ENCODE results near the gene ZBED5. TPM values are rescaled to one million over a fixed set of nuclear protein-coding genes. Genes with fewer than 3 reads are reported as not detected.

The ZBED5 gene
- total and polyA plus RNA-seq, 2 of the 4 experiments (the other 2 are of a cell fraction): 28.2 to 30.8 TPM

GRCh38 chr11:10844356-10844755 lies 13.5 kb downstream of the ZBED5 start:
- Histone ChIP-seq H3K4ac (ENCODE audit: low read depth, low read length) (no peak overlapping the region), H3K27ac (ENCODE audit: insufficient read depth, low read length) (no peak overlapping the region), H2BK20ac (ENCODE audit: low read depth, low read length) (no peak overlapping the region), H4K5ac (ENCODE audit: low read depth, low read length) (no peak overlapping the region), H3K27me3 (ENCODE audit: control insufficient read depth, insufficient read depth, low read length) (no peaks in the 10 kb centered on the region), H2BK120ac (ENCODE audit: low read depth, low read length) (no peak overlapping the region), H3K4me2 (ENCODE audit: low read depth, low read length) (peak overlapping the region; percentile 40; the same call in 1 of the 2 replicates), H3K36me3 (ENCODE audit: control insufficient read depth, insufficient read depth, low read length) (no peaks in the 10 kb centered on the region), H3K79me1 (ENCODE audit: low read depth in 1 of 2, low read length in 2 of 2) (peaks cover 0 to 9% of the 10 kb centered on the region in 2 experiments; a peak in 1 of 4 replicates), H4K91ac (ENCODE audit: insufficient read depth, low read depth, low read length) (no peak overlapping the region), H2BK15ac (ENCODE audit: low read depth, low read length) (no peak overlapping the region), H3K14ac (replicated peaks; ENCODE audit: low read depth, low read length) (no peak overlapping the region), H3K4me1 (ENCODE audit: control insufficient read depth, insufficient read depth, low read length) (peaks cover 2% of the 10 kb centered on the region; the same call in 1 of the 2 replicates), H3K23ac (ENCODE audit: low read depth, low read length) (no peak overlapping the region), H2AFZ (replicated peaks; ENCODE audit: low read length, poor library complexity) (no peak overlapping the region), H2AK5ac (ENCODE audit: low read depth, low read length) (no peak overlapping the region), H4K20me1 (ENCODE audit: insufficient read depth, low read length) (no peaks in the 10 kb centered on the region), H3K9me1 (ENCODE audit: insufficient read depth, low read length) (peaks cover 7% of the 10 kb centered on the region), H3K9ac (ENCODE audit: low read depth, low read length) (no peak overlapping the region), H2AK9ac (replicated peaks; ENCODE audit: low read depth, low read length, poor library complexity) (no peak overlapping the region), H2BK5ac (ENCODE audit: low read depth, low read length, poor library complexity, severe bottlenecking) (no peak overlapping the region), H3K4me3 (ENCODE audit: insufficient read depth, low read depth, low read length) (no peak overlapping the region), H3K18ac (ENCODE audit: low read depth, low read length) (no peak overlapping the region), H3K9me3 (ENCODE audit: control insufficient read depth, insufficient read depth, low read length) (no peaks in the 10 kb centered on the region), H3K56ac (ENCODE audit: extremely low read depth, insufficient read depth, low read length) (no peak overlapping the region), H4K8ac (ENCODE audit: low read depth in 2 of 2, low read length in 2 of 2) (no peak overlapping the region)
- peak; percentile 61 for ATAC-seq (ENCODE audit: low read depth)
- ChIA-PET POLR2A (ENCODE audit: unreplicated experiment) (interaction anchor here (1.1 kb wide), 1 partner anchor 35 kb away, joined by 3 read pairs; no protein-coding TSS in a partner anchor), CTCF (interaction anchor here (0.5 kb wide), 1 partner anchor 309 kb away, joined by 3 read pairs; no protein-coding TSS in a partner anchor)
- TF ChIP-seq USF2 (IDR thresholded peaks at IDR 0.05; ENCODE audit: low read depth, low read length) (no peak), BHLHE40 (IDR thresholded peaks at IDR 0.05; ENCODE audit: low read depth, low read length) (no peak), MAZ (IDR thresholded peaks at IDR 0.05; ENCODE audit: borderline replicate concordance, low read depth, low read length) (no peak), MAFK (IDR thresholded peaks at IDR 0.05; ENCODE audit: low read depth, low read length) (no peak), RAD21 (IDR thresholded peaks at IDR 0.05; ENCODE audit: low read length) (no peak)
- in situ Hi-C loops (cut with MboI; ENCODE audit: low sequenced_read_pairs): no loop called here
- dilution Hi-C loops (cut with HindIII; ENCODE audit: low sequenced_read_pairs, unreplicated experiment): no loop called here
- BruUV-seq (replicated peaks): no TSS peak
- intact Hi-C loops (cut with micrococcal nuclease): no loop called here
- DNase-seq: peak; percentile 37
